Measurements from ENCODE around the gene TNN.
"Not testable (repeated sequence)": the region's sequence is repeated elsewhere in the genome, so short reads cannot be mapped to it uniquely, and the experiment has no call there.

The TNN gene

DNA sequence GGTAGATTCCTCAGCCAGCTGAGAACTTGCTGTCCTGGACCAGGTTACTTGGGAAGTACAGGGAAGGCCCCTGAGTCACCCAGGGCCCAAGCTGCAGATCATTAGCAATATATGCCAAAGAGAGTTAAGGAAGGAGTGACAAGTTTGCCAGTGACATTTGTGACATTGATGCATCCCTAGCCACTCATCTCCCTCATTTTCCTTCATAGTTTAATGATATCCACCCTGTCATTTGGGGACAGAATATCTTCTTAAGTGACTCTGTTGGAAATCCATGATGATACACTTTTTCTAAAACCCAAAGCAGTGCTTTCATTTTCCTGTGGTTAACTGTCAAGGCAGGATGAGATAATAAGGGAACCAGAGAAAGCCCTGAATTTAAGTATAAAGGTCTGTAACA lies 3.2 kb downstream of the TNN start:
- no peak for DNase-seq (ENCODE audit: low spot score)

DNA sequence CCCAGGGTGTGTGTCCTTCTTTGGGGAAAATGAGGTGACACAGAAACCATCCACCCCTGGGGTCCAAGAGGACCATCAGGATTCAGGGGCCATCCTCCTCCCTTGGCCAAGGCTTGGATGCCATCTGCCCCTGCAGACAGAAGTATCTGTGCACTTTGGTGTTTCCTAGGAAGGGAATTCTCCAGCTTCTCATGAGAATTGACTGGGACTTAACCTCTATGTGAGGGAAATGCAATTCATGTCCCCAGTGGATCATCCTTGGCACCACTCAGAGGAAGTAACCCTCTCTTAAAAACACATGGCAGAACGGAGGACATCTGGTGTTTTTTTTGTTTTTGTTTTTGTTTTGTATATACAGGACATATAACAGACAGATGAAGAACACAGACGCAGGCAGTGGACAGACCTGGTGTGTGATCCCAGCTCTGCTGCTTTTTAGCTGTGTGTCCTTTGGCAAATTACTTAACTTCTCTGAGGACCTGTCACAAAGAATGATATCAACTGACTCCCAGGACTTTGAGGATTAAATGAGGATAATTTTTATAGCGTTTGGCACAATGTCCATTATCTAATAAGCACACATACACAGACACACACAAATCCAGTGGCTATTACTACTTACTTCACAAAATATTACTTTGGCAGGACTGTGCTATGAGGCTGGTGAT lies 3.8 kb downstream of the TNN start:
- no peak for DNase-seq (ENCODE audit: low spot score)

DNA sequence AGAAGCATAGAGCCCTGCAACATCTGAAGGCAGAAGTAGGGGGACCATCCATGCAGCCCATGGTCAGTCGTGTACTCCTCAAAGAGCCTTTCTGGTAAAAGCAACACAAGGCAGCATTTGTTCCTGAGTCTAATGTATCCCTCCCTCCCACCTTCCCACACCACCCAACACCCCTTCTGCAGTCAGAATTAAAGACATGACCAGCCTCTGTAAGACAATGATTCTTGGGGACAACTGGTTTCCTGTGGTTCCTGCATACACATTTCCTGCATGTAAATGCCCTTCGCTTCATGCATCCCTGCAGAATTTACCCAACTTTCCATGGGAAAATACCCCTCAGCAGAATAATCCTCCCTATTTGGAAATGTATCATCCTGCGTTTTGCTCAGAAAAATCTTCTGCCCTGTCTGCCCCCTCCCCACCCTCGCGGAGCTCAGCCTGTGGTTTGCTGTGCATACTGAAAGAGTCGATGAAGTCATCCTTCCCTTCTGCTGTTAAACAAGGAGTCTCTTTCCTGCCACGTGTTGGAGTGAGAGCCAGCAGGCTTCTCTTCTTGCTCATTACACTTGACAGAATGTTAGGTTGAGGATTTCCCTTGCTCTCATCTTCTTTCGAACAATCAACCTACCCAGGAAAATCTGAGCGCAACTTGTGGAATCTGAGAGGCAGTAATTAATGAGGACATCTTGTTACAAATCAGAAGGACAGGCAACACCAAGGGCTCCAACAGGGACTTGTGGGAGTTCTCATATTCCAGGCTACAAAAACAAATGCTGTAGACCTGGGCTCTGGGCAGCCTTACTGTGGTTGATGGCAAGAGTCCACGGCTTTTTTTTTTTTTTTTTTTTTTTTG lies 4.7 kb downstream of the TNN start:
- DNase-seq (ENCODE audit: low spot score): no peak

DNA sequence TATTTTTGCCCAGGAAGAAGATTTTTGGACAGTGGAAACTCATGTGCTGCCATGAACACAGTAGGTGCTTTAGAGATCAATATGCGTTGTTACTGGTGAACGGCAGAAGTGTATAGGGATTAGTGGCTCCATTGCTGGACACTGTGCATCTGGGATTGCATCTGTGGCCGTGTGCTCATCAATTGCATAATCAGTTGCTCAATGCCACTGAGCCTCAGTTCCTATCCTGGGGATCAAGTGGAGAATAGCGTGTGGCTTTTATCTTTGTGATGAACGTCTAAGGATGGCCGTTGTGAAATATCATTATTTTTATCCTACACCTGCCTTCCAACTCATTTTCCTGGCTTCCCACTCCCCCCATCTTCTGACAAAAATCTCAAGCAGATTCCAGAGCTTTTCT lies 5.4 kb downstream of the TNN start:
- DNase-seq (ENCODE audit: low spot score): no peak

DNA sequence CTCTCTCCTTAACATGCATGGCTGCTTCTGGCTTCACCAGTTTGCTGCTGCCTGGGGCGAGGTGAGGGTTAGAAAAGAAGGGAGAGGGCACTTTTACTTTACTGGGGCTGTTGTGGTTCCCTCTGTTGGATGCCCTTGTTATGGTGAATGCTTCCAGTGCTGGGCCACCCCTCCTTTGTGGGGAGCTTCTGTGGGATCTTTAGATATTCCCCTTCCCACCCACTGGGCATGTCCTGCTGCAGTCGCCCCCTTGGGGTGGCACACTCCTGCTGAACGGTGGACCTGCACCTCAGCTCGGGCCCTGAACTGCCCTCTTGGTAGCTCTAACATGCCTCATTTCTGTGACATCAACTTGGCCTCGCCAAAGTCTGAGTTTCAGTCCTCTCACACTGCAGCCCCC lies 6.0 kb downstream of the TNN start:
- no peak for DNase-seq (ENCODE audit: low spot score)

DNA sequence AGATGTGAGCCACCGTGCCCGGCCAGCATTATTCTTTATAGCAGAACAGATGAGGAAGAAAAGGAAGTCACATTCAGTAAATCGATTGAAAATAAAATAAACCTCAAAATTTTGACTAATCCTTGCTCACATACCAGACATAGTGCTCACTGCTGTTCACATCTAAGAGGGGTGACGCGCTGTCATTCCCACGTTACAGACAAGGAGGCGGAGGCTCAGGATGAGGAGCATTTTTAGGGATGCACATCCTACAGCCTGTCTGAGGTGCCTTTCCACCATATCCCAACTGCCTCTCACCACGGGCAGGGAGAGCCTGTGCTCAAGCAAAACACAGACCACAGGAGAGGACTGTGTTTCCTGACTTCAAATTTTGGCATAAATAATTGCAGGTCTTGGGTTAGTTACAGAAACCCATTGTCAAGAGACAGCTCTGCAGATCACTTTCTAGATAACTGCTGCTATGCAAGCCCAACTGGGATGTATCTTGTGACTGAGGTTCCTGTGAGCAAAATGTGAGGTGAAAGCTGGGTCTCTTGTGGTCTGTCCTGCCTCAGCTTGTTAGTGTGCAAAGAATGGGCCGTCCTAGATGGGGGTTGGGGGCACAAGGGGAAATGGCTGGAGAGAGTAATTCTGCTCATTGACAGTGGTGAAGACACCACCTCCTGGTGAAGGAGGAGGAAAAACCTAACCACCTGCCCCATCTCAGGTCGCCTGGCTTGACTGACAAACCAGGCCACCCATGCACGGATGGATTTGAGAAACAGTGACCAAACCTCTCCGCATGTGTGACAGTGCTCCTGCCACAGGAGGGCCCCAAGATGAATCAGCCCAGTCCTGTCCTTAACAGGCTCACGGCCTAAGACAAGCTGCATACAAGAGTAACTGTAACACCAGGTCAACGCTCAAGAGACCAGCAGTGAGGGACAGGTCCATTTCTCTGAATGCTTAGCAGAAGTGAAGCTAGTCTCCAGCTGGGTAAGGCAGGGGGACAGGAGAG lies 8.2 kb downstream of the TNN start:
- DNase-seq (ENCODE audit: low spot score): no peak

DNA sequence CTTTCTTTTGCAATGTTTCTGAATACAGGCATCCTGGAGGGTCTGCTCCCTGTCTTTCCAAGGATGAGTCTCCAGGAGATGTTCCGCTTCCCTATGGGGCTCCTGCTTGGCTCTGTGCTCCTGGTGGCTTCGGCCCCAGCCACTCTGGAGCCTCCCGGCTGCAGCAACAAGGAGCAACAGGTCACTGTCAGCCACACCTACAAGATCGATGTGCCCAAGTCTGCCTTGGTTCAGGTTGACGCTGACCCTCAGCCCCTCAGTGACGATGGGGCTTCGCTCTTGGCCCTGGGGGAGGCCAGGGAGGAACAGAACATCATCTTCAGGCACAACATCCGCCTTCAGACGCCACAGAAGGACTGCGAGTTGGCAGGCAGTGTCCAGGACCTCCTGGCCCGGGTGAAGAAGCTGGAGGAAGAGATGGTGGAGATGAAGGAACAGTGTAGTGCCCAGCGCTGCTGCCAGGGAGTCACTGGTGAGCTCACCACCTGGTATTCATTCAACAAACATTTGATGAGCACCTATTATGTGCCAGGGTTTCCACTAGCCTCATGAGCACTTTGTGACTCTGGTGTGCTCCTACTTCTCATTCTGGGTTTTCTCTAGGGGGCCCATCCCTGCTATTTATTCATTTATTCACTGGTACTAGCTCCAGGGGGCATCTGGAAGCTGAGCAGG lies 9.9 kb downstream of the TNN start:
- DNase-seq (ENCODE audit: low spot score): no peak

DNA sequence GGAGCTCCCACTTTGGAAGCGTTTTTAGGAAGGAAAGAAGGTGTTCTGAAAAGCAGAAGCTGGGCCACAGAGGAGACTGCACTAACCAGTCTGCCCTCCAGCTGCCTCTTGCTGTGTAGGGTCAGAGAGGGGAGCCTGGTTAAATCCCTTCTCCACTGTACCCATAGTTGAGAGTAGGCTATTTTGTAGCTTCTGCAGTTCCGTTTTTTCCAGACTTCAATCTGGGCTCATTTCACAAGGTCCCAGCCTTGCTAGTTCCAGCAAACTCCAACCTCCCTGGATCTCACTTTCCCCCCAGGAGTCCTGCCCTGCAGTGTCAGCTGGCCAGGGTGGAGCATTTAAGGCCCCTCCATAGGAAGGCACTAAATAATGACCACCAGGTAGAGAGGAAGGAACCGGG lies 11.0 kb downstream of the TNN start:
- no peak for DNase-seq (ENCODE audit: low spot score)

DNA sequence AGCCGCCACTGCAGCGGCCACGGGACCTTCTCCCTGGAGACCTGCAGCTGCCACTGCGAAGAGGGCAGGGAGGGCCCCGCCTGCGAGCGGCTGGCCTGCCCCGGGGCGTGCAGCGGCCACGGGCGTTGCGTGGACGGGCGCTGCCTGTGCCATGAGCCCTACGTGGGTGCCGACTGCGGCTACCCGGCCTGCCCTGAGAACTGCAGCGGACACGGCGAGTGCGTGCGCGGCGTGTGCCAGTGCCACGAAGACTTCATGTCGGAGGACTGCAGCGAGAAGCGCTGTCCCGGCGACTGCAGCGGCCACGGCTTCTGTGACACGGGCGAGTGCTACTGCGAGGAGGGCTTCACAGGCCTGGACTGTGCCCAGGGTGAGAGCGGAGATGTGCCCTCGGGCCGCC lies 11.7 kb downstream of the TNN start:
- no peak for DNase-seq (ENCODE audit: low spot score)

DNA sequence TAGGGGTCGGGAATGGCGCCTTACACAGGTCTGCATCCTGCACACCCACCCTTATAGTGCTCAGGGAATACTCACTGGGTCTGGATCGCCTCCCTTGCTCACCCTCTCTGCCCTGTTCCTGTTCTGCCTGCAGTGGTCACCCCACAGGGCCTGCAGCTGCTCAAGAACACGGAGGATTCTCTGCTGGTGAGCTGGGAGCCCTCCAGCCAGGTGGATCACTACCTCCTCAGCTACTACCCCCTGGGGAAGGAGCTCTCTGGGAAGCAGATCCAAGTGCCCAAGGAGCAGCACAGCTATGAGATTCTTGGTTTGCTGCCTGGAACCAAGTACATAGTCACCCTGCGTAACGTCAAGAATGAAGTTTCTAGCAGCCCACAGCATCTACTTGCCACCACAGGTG lies 12.4 kb downstream of the TNN start:
- DNase-seq (ENCODE audit: low spot score): no peak

DNA sequence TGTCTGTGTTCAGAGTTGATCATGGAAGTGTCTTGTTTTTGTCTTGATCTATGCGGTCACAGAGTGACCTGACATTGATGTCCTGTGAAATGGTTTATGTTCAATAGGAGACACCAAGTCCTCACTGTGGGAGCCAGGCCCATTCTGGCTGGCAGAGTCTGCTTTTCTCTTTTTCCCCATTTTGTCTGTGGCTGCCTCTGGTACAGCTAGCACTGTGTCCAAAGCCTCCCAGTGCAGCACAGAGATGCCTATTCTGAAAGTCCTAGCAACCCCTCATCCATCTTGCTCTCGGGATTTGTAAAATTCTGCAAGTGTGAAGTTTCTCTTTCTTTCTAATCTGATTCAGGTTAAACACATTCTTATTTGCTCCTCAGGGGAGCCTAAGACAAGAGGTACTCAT lies 14.3 kb downstream of the TNN start:
- no peak for DNase-seq (ENCODE audit: low spot score)

DNA sequence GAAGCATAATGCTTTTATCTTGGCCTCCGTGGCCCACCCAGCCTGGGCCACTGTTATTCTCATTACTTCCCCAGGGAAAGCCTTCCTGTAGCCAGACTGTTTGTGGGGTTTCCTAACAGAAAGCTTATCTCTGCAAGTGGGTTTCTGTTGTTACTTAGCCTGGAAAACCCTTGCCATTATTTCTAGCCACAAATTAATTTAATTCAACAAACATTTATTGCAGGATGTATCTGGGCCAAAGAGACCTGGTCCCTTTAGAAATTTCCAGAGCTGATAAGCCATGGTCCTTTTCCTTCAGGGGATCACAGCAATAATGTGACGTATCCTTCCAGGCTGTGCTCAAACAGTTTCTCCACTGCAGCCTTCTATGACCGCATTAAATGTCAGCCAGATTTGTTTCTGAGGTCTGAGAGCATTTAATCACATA lies 20.9 kb downstream of the TNN start:
- no peak for DNase-seq (ENCODE audit: low spot score)

DNA sequence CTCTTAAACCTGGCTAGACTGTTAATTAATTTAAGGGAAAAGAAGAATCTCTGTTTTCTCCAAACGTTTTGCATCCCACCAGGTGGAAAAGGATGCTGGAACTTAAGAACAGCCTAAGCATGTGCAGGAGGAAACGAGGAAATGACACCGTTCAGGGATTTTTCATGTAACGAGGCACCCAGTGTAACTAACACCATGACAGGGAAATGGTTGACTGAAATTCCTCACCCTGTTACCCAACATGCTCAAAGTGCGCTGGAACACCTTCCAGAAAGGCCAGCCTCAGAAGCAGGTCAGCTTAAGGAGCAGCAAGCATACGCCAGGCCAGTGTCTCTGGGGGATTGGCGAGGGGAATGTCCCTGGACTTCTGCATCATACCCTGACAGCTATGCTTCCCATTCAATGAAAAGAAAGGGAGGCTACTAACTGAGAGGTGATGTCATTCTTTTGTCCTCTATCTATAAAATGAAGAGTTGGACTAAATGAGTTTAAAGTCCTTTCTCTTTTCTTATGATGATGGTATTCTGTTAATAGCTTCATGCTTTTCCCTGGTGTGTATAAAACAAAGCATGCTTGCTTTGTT lies 21.6 kb downstream of the TNN start:
- DNase-seq (ENCODE audit: low spot score): no peak

DNA sequence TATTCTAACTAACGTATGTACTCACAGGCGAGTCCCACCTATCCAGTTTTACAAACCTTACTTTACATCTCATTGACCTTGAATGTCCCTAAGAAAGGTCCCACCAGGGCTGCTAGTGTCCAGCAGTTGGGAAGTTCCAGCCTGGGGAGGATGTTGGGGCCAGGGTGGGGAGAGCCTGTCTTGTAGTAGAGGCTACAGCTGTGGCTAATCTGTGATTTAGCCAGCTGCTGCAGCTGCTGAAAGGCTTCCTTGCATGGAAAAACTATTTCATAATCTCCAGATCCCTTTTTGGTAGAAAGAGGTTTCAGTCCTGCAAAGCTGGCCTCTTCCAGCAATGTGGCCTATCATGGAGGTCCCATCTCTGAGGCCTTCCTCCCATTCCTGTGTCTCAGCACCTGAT lies 23.1 kb downstream of the TNN start:
- no peak for DNase-seq (ENCODE audit: low spot score)

DNA sequence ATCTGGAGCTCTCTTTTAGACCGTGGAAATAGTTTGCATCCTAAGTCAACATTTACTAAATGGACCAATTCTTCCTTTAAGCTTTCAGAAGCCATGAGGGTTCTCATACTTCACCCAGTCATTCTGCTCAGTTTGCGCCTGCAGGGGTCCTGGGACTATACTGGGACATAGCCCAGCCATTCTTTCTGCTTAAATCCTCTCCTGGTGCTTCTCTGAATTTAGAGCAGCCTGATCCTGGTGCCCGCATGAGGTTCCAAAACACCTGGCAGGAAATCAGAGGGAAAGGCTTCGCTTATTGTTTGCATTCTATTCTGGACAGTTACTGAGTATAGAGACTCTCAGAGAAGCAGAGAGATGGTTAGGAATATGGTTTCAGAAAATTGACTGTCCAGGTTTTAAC lies 27.0 kb downstream of the TNN start:
- DNase-seq (ENCODE audit: low spot score): no peak

DNA sequence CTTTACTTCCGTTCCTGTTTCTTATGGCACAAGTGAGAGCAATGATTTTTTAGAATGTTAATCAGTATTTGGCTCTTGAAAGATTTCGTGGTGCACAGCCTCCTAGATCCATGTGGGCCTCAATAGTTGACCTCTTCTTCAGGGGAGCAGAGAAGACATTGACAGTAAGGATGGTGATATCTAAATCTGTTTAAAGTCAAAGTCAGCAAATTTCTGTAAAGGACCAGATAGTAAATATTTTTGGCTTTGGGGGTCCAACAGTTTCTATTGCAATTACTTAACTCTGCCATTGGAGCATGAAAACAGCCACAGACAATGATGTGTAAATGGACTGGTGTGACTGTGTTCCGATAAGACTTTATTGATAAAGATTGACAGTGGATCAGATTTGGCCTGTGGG lies 27.4 kb downstream of the TNN start:
- DNase-seq (ENCODE audit: low spot score): no peak

DNA sequence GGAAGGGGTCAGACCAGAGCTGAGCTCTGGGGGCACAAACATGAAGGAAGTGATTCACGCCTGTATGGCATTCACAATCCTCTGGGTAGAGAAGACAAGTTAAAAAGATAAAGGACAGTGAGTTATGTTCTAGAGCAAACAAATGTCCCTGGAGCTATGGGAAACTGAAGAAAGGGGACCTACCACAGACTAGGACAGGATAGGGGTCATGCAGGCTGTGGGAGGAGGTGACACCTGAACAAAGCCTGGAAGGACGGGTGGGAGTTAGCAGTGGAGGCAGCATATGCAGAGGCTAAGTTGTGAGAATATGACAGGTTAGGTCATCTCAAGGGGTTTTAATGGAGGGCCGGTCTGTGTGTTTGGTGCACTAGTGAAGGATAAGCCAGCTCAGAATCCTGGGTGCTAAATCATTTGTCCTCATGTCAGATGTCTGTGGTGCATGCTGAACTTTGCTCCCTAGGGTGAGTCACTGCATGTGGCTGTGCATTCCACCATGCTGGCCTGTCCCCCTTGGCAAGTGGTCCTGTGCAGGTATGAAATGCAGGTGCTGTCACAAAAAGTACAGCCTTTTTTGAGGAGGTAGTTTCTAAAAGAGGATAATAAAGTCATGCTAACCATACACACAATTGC lies 28.5 kb downstream of the TNN start:
- DNase-seq (ENCODE audit: low spot score): peak; percentile 37

DNA sequence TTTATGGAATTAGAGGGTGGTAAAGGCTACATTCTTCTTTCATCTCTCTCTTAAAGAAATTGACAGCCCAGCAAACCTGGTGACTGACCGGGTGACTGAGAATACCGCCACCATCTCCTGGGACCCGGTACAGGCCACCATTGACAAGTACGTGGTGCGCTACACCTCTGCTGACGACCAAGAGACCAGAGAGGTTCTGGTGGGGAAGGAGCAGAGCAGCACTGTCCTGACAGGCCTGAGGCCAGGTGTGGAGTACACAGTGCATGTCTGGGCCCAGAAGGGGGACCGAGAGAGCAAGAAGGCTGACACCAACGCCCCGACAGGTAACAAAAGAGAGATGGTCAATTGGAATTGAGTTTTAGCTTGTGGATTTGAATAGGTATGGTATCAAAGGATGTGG lies 29.7 kb downstream of the TNN start:
- no peak for DNase-seq (ENCODE audit: low spot score)

DNA sequence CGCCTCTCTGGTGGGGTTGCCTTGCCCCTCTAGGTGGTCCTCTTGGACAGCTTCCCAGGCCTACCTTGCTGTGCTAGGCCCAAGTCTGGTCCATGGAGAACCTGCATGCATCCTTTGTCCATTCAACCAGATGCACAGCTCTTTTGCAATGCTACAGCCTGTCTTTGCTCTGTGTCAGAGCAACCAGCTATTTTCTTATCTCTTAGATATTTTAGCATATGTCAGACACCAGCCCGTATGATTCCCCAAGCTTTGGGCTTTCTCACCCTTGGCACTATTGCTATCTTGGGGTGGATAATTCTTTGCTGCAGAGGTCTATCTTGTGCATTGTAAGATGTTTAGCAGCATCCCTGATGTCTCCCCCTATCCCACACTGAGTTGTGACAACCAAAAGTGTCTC lies 32.3 kb downstream of the TNN start:
- DNase-seq (ENCODE audit: low spot score): no peak

DNA sequence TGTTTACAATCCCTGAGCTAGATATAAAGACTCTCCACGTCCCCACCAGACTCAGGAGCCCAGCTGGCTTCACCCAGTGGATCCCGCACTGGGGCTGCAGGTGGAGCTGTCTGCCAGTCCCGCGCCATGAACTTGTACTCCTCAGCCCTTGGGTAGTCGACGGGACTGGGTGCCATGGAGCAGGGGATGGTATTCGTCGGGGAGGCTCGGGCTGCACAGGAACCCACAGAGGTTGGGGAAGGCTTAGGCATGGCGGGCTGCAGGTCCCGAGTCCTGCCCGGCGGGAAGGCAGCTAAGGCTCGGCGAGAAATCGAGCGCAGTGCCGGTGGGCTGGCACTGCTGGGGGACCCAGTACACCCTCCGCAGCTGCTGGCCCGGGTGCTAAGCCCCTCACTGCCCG lies 34.5 kb downstream of the TNN start:
- DNase-seq (ENCODE audit: low spot score): not testable (repeated sequence)

DNA sequence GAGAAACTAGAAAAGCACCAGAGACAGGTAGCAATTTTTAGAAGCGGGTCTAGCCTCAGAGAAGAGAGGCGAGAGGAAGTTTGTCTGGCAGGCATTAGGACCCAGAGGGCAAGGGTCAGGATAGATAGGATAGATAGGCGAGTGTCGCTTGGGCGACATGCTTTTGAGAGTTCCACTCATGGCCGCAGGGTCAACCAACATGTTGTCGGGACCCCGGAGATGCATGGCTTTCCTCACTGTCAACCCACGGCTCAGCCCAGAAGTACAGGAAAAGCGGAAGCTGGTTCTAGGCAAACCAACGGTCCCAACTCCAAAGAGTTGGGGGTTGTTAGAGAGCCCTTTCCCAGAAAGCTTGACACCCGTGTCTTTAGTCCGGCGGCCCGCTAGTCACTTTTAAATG lies 38.9 kb downstream of the TNN start:
- not testable (repeated sequence) for DNase-seq (ENCODE audit: low spot score)
